SK-N-SH (cell line): ENCODE results near the gene EBLN1. TPM values are rescaled to one million over a fixed set of nuclear protein-coding genes. Genes with fewer than 3 reads are reported as not detected.
"Not testable (repeated sequence)": the region's sequence is repeated elsewhere in the genome, so short reads cannot be mapped to it uniquely, and the experiment has no call there.

Experiments used
- CTCF ChIA-PET: fragments of 300-600, 350-600 bp; formaldehyde crosslinking; extraction: SDS; loops from one replicate; lab custom pipeline; 2021; lab: Yijun Ruan, JAX
- POLR2A ChIA-PET: fragments of 350-600 bp; sonication (Branson Sonifier 250); formaldehyde crosslinking; extraction: SDS; loops from one replicate; lab custom pipeline; 2020; ENCODE audit warnings: antibody characterized with exemption, inconsistent platforms; lab: Yijun Ruan, JAX
- DNase-seq: peaks from one replicate; pipeline ENCODE4 v3.0.0; 2012
- H2AFZ ChIP-seq: fragments of 200-600 bp; sonication (generic); 2 replicates; pipeline ENCODE4 v1.8.1; 2016; ENCODE audit warnings: antibody characterized with exemption, mild to moderate bottlenecking, low read depth
- H3F3A ChIP-seq: fragments of 200-600 bp; sonication (generic); replicated peaks from 2 replicates; pipeline ENCODE3; 2016; ENCODE audit warnings: antibody characterized with exemption, mild to moderate bottlenecking; ENCODE audit not compliant: insufficient read depth
- H3K27ac ChIP-seq, 2 experiments: fragments of 200-500 bp in 1 of 2; fragments of 200-600 bp in 1 of 2; sonication (Bioruptor generic) in 1 of 2; sonication (generic), shearing (Covaris generic) in 1 of 2; 2 replicates each; pipeline versions ENCODE4 v1.5.1 to v1.6.1; 2014 to 2016; ENCODE audit warnings: low read depth in 2 of 2, inconsistent platforms in 1 of 2, low read length in 1 of 2, mild to moderate bottlenecking in 1 of 2, mixed read lengths in 1 of 2
- H3K27me3 ChIP-seq: fragments of 200-600 bp; sonication (generic), shearing (Covaris generic); 2 replicates; pipeline ENCODE4 v1.6.1; 2016; ENCODE audit warnings: mixed run types; ENCODE audit not compliant: insufficient read depth
- H3K36me3 ChIP-seq, 2 experiments: fragments of 200-500 bp in 1 of 2; fragments of 200-600 bp in 1 of 2; sonication (Bioruptor generic) in 1 of 2; sonication (generic) in 1 of 2; replicated peaks in 1 of 2; 2 replicates each; pipeline versions ENCODE3 to v1.5.1; 2014 to 2016; ENCODE audit warnings: low read length in 1 of 2, mild to moderate bottlenecking in 1 of 2; ENCODE audit not compliant: insufficient read depth in 2 of 2, control insufficient read depth in 1 of 2
- H3K4me1 ChIP-seq, 2 experiments: fragments of 200-500 bp in 1 of 2; fragments of 200-600 bp in 1 of 2; sonication (Bioruptor generic) in 1 of 2; sonication (generic), shearing (Covaris generic) in 1 of 2; 2 replicates each; pipeline versions ENCODE4 v1.5.1 to v1.6.1; 2014 to 2016; ENCODE audit warnings: low read depth in 1 of 2, low read length in 1 of 2, mixed run types in 1 of 2; ENCODE audit not compliant: insufficient read depth in 2 of 2, control insufficient read depth in 1 of 2
- H3K4me2 ChIP-seq: fragments of 200-600 bp; sonication (generic), shearing (Covaris generic); 2 replicates; pipeline ENCODE4 v1.6.1; 2017; ENCODE audit warnings: mixed run types
- H3K4me3 ChIP-seq, 2 experiments: fragments of 200-500 bp in 1 of 2; fragments of 200-600 bp in 1 of 2; sonication (Bioruptor generic) in 1 of 2; sonication (generic), shearing (Covaris generic) in 1 of 2; 2 replicates each; pipeline versions ENCODE4 v1.5.1 to v1.8.1; 2014 to 2016; ENCODE audit warnings: low read depth in 2 of 2, inconsistent platforms in 1 of 2, low read length in 1 of 2, mild to moderate bottlenecking in 1 of 2, mixed read lengths in 1 of 2, moderate library complexity in 1 of 2
- H3K79me2 ChIP-seq: fragments of 200-600 bp; sonication (generic); 2 replicates; pipeline ENCODE4 v1.8.1; 2017; ENCODE audit warnings: mild to moderate bottlenecking; ENCODE audit not compliant: insufficient read depth
- H3K9ac ChIP-seq: fragments of 200-600 bp; sonication (generic); 2 replicates; pipeline ENCODE4 v1.6.1; 2017; ENCODE audit warnings: mixed run types
- H3K9me2 ChIP-seq: fragments of 200-600 bp; sonication (generic); 2 replicates; pipeline ENCODE4 v1.6.1; 2017; ENCODE audit warnings: mixed run types
- H3K9me3 ChIP-seq: fragments of 200-600 bp; sonication (generic); 2 replicates; pipeline ENCODE4 v1.6.1; 2017; ENCODE audit warnings: mixed run types, mild to moderate bottlenecking, moderate library complexity
- H4K20me1 ChIP-seq: fragments of 200-600 bp; sonication (generic); 2 replicates; pipeline ENCODE4 v1.6.1; 2017; ENCODE audit warnings: mild to moderate bottlenecking, mixed run types; ENCODE audit not compliant: insufficient read depth
- FOSL2 ChIP-seq: IDR thresholded peaks from 2 replicates; pipeline ENCODE4 v1.4.0; 2012; ENCODE audit warnings: low read depth, mild to moderate bottlenecking, moderate library complexity, borderline replicate concordance
- GABPA ChIP-seq: IDR thresholded peaks from 2 replicates; pipeline ENCODE4 v1.4.0; 2012; ENCODE audit warnings: low read depth, mild to moderate bottlenecking
- JUND ChIP-seq: IDR thresholded peaks from 2 replicates; pipeline ENCODE4 v1.4.0; 2012
- NRF1 ChIP-seq: IDR thresholded peaks from 2 replicates; pipeline ENCODE4 v1.6.1; 2012; ENCODE audit warnings: low read depth, mild to moderate bottlenecking, low read length
- RAD21 ChIP-seq: IDR thresholded peaks from 2 replicates; pipeline ENCODE4 v1.6.1; 2012; ENCODE audit warnings: mild to moderate bottlenecking, low read length
- RFX5 ChIP-seq: IDR thresholded peaks from 2 replicates; pipeline ENCODE4 v1.6.1; 2012; ENCODE audit warnings: mild to moderate bottlenecking, improper control_type of control experiment, low read length
- TAF1 ChIP-seq: IDR thresholded peaks from 2 replicates; pipeline ENCODE4 v1.6.1; 2012; ENCODE audit warnings: low read depth, mild to moderate bottlenecking, low read length, moderate library complexity, borderline replicate concordance
- YY1 ChIP-seq: IDR thresholded peaks from 2 replicates; pipeline ENCODE4 v1.4.0; 2012; ENCODE audit warnings: low read depth, mild to moderate bottlenecking
- whole genome bisulfite sequencing: methylation state at CpG from one replicate; pipeline ENCODE4 v1.1.6; 2017; ENCODE audit warnings: low lambda C conversion rate; 5-methylcytosine and 5-hydroxymethylcytosine counted together
- polyA plus RNA-seq, 3 experiments: library from polyadenylated mRNA; depleted of rRNA; stranded (reverse); fragments of >200 nt; gene quantifications; 2 replicates each; pipeline ENCODE4 v1.2.3, GENCODE V29; 2012
- TF ChIP-seq, protein P1 (sequence below): fragments of 150-350 bp; IDR thresholded peaks from 2 replicates; pipeline ENCODE4 v1.6.1; 2016; ENCODE audit warnings: mild to moderate bottlenecking, low read depth, low read length
- TF ChIP-seq, protein P2 (sequence below): IDR thresholded peaks from 2 replicates; pipeline ENCODE4 v1.4.0; 2012; ENCODE audit warnings: low read depth, borderline replicate concordance
- TF ChIP-seq, protein P3 (sequence below): fragments of 200-600 bp; sonication (generic); IDR thresholded peaks from 2 replicates; pipeline ENCODE4 v1.6.1; 2017; ENCODE audit warnings: antibody characterized with exemption, mild to moderate bottlenecking, moderate library complexity

The EBLN1 gene
- polyA plus RNA-seq, 1 of the 3 experiments (the other 2 are of a cell fraction), result not detected

DNA sequence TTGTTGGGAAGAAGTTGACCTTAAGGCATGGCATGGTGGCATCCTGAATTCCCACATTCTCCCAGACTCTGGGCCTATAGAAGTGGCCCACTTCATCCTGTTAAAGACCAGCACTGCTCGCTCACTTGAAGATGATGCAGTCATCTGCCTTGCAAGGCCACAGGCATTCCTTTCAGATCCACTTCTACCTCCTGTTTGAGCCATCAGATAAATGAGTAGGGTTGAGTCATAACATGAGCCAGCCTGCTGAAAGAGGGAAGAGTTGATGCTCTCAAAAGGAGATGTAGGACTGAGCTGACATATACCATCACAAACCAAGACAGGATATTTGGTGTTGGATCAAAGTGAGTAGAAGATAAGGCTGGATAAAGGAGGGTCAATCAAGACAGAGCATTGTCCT lies 1.5 kb upstream of the EBLN1 start:
- Histone ChIP-seq H3K4me1 (no peaks in the 10 kb centered on the region), H3K36me3 (no peaks in the 10 kb centered on the region), H3K9ac (no peak overlapping the region), H2AFZ (no peak overlapping the region), H3K27me3 (no peaks in the 10 kb centered on the region), H3K9me3 (no peaks in the 10 kb centered on the region), H3K79me2 (no peaks in the 10 kb centered on the region), H4K20me1 (no peaks in the 10 kb centered on the region), H3K4me2 (no peak overlapping the region), H3K9me2 (no peaks in the 10 kb centered on the region), H3K4me3 (no peak overlapping the region), H3F3A (no peaks in the 10 kb centered on the region), H3K27ac (no peak overlapping the region)
- ChIA-PET POLR2A (no interaction called here), CTCF (interaction anchor here (1.2 kb wide), 1 partner anchor 207 kb away, joined by 3 read pairs; no protein-coding TSS in a partner anchor)
- DNase-seq, result no peak
- TF ChIP-seq NRF1, result no peak
- TF ChIP-seq FOSL2, result no peak
- no peak for TF ChIP-seq GABPA
- TF ChIP-seq, protein P1, sequence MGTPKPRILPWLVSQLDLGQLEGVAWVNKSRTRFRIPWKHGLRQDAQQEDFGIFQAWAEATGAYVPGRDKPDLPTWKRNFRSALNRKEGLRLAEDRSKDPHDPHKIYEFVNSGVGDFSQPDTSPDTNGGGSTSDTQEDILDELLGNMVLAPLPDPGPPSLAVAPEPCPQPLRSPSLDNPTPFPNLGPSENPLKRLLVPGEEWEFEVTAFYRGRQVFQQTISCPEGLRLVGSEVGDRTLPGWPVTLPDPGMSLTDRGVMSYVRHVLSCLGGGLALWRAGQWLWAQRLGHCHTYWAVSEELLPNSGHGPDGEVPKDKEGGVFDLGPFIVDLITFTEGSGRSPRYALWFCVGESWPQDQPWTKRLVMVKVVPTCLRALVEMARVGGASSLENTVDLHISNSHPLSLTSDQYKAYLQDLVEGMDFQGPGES, result no peak
- TF ChIP-seq, protein P2, sequence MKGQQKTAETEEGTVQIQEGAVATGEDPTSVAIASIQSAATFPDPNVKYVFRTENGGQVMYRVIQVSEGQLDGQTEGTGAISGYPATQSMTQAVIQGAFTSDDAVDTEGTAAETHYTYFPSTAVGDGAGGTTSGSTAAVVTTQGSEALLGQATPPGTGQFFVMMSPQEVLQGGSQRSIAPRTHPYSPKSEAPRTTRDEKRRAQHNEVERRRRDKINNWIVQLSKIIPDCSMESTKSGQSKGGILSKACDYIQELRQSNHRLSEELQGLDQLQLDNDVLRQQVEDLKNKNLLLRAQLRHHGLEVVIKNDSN, result no peak
- TF ChIP-seq, protein P3, sequence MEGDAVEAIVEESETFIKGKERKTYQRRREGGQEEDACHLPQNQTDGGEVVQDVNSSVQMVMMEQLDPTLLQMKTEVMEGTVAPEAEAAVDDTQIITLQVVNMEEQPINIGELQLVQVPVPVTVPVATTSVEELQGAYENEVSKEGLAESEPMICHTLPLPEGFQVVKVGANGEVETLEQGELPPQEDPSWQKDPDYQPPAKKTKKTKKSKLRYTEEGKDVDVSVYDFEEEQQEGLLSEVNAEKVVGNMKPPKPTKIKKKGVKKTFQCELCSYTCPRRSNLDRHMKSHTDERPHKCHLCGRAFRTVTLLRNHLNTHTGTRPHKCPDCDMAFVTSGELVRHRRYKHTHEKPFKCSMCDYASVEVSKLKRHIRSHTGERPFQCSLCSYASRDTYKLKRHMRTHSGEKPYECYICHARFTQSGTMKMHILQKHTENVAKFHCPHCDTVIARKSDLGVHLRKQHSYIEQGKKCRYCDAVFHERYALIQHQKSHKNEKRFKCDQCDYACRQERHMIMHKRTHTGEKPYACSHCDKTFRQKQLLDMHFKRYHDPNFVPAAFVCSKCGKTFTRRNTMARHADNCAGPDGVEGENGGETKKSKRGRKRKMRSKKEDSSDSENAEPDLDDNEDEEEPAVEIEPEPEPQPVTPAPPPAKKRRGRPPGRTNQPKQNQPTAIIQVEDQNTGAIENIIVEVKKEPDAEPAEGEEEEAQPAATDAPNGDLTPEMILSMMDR, result no peak
- TF ChIP-seq YY1, result no peak
- no peak for TF ChIP-seq RAD21
- no CpG with 5 or more reads among the region's 1 CpG for WGBS

DNA sequence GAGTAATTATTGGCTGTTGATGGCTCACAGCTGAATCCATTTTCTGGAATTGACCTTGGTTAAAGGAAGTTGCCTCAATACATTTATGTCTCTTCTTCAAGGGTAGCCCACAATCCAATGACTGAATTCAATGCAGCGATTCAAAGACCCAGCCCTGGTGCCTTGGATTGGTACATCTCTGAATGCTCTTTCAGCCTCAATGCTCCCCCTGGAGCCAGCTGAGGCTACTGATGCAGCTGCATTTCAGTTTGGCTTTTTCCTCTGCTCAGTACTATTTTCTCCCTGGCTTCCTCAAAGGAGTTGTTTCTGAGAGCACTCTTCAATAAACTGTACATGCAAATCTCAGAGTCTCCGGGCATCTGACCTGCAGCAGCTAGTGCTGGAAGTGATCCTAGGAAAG lies 633 bp upstream of the EBLN1 start:
- Histone ChIP-seq H3K9me2 (no peaks in the 10 kb centered on the region), H3K9ac (no peak overlapping the region), H3K4me1 (no peaks in the 10 kb centered on the region), H3K27me3 (no peaks in the 10 kb centered on the region), H3K79me2 (no peaks in the 10 kb centered on the region), H3K27ac (no peak overlapping the region), H3K9me3 (no peaks in the 10 kb centered on the region), H3F3A (no peaks in the 10 kb centered on the region), H3K4me3 (no peak overlapping the region), H3K4me2 (no peak overlapping the region), H4K20me1 (no peaks in the 10 kb centered on the region), H3K36me3 (no peaks in the 10 kb centered on the region), H2AFZ (no peak overlapping the region)
- DNase-seq, result no peak
- 60% methylated on average over 2 of the region's 2 CpGs for WGBS
- CTCF ChIA-PET, result interaction anchor here (0.6 kb wide), 1 partner anchor 225 kb away, joined by 3 read pairs; no protein-coding TSS in a partner anchor
- TF ChIP-seq JUND (no peak), RFX5 (no peak), TAF1 (no peak), RAD21 (peak; percentile 40)
- POLR2A ChIA-PET, result no interaction called here

DNA sequence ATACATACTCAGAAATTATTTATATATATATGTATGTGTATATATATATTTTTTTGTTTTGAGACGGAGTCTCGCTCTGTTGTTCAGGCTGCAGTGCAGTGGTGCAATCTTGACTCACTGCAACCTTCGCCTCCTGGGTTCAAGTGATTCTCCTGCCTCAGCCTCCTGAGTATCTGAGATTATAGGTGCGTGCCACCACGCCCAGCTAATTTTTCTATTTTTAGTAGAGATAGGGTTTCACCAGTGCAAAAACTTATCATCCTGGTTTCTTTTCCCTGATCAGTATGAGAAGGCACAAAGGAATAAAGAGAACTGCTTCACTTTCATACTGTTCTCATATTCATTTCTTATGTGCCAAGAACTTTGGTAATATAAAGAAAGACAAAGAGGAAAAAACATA lies 731 bp downstream of the EBLN1 start:
- H3K27ac ChIP-seq, H3F3A ChIP-seq, H3K4me1 ChIP-seq, H4K20me1 ChIP-seq, H3K36me3 ChIP-seq, H3K9ac ChIP-seq, H3K4me3 ChIP-seq, CTCF ChIA-PET, H3K9me2 ChIP-seq, H3K79me2 ChIP-seq, H3K9me3 ChIP-seq, H3K27me3 ChIP-seq, POLR2A ChIA-PET, H3K4me2 ChIP-seq, DNase-seq, H2AFZ ChIP-seq: not testable (repeated sequence)
- 89% methylated on average over 5 of the region's 5 CpGs for WGBS
